Measurements from ENCODE around the gene FOSL2.

FOSL2 gene

DNA sequence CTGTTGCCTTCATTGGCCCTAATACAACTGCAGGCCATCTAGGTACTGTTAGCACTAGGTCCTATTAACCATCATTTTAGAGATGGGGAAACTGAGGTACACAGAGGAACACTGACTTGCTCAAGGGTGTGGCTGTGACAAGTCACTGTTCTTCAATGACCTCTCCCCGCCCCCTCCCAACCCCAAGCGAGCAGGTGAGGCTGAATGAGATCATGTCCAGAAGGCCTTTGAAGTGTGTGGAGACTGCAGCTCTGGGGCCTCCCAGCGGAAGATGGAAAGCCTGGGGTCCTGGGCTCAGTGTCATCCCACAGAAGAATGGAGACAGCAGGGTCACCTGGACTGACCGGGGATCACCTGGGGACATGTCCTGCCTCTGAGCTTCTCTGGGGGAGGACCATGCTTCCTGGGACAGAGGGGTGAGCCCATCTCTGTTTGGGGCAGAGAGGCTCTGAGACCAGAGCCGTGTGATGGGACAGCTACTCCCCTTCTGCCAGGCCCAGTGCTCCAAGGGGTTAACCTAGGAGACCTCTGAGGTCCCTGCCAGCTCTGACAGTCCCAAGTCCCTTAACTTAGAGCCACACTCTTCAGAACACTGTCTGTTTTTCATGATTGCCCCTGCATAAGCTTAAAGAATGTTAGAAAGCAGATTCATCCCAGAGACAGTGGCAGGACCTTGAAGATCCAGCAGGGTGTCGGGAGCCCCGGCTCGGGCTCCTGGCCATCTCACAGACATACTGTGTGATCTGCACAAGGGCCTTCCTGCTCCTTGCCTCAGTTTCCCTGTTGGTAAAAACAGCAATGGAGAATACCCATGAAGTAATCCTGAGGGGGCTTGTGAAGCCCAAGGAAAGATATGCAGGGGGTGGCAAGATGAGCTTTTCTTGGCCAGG is 16.7 kb upstream of the FOSL2 start:
- Histone ChIP-seq H3K9me3 (ENCODE audit: insufficient read depth, low read depth, low read length) (no peaks in the 10 kb centered on the region), H3K9ac (ENCODE audit: low read depth, low read length, poor library complexity, severe bottlenecking) (peak overlapping the region; percentile 18), H3K27me3 (ENCODE audit: insufficient read depth, low read length, poor library complexity, severe bottlenecking) (no peaks in the 10 kb centered on the region), H3K4me2 (ENCODE audit: low read depth, low read length, poor library complexity, severe bottlenecking) (no peak overlapping the region), H4K20me1 (ENCODE audit: insufficient read depth, low read length, poor library complexity, severe bottlenecking) (no peaks in the 10 kb centered on the region), H3K79me2 (ENCODE audit: insufficient read depth, low read length) (no peaks in the 10 kb centered on the region), H2AFZ (ENCODE audit: low read length) (no peak overlapping the region), H3K9me2 (replicated peaks; ENCODE audit: low read depth, low read length) (no peaks in the 10 kb centered on the region), H3K36me3 (ENCODE audit: insufficient read depth, low read length) (no peaks in the 10 kb centered on the region), H3F3A (ENCODE audit: low read depth) (peaks cover 3% of the 10 kb centered on the region; the same call in 1 of the 2 replicates), H3K4me3 (ENCODE audit: low read length, poor library complexity, severe bottlenecking) (no peak overlapping the region), H3K4me1 (ENCODE audit: insufficient read depth, low read length, poor library complexity, severe bottlenecking) (peaks cover 86% of the 10 kb centered on the region)
- TF ChIP-seq EZH2phosphoT487 (IDR thresholded peaks at IDR 0.05; ENCODE audit: borderline replicate concordance) (no peak), CTCF (conservative IDR thresholded peaks at IDR 0.05; ENCODE audit: low read length) (no peak)

DNA sequence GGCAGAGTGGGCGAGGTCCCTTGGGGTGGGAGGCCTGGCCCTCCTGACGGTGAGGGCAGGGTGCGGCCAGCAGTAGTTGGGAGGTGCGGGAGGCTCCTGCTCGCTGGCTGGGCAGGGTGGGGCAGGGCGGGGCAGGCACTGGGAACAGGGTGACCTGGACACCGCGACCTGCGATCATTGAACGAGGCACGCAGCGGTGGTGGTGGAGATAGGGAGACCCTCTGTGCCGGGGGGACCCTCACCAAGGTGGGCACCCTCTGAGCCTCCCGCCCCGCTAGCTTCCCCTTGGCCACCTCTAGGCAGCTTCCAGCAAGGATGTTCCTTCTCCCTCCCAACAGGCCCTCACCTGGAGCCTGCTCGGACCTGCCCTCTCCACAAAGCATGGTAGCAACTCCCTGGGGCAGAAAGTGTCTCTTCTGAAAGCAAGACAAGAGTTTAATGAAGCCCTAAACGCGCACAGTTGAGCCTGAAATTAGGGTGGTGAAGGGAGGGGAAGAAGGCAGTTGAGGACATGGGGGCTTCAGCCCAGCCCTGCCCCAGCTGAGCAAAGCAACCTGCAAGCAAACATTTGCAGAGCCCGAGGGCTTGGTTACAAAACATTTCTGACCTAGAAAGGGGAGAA is 15.4 kb upstream of the FOSL2 start:
- Histone ChIP-seq H3K9ac (ENCODE audit: low read depth, low read length, poor library complexity, severe bottlenecking) (peak overlapping the region; percentile 78), H3K9me3 (ENCODE audit: insufficient read depth, low read depth, low read length) (no peaks in the 10 kb centered on the region), H3K4me2 (ENCODE audit: low read depth, low read length, poor library complexity, severe bottlenecking) (peak overlapping the region; percentile 71), H4K20me1 (ENCODE audit: insufficient read depth, low read length, poor library complexity, severe bottlenecking) (no peaks in the 10 kb centered on the region), H3K36me3 (ENCODE audit: insufficient read depth, low read length) (no peaks in the 10 kb centered on the region), H3K4me3 (ENCODE audit: low read length, poor library complexity, severe bottlenecking) (no peak overlapping the region), H3K79me2 (ENCODE audit: insufficient read depth, low read length) (no peaks in the 10 kb centered on the region), H3K4me1 (ENCODE audit: insufficient read depth, low read length, poor library complexity, severe bottlenecking) (peaks cover 95% of the 10 kb centered on the region), H3K27me3 (ENCODE audit: insufficient read depth, low read length, poor library complexity, severe bottlenecking) (no peaks in the 10 kb centered on the region), H3F3A (ENCODE audit: low read depth) (no peaks in the 10 kb centered on the region), H3K9me2 (replicated peaks; ENCODE audit: low read depth, low read length) (no peaks in the 10 kb centered on the region), H2AFZ (ENCODE audit: low read length) (no peak overlapping the region)
- no peak for TF ChIP-seq CTCF (conservative IDR thresholded peaks at IDR 0.05; ENCODE audit: low read length)
- no peak for TF ChIP-seq EZH2phosphoT487 (IDR thresholded peaks at IDR 0.05; ENCODE audit: borderline replicate concordance)

DNA sequence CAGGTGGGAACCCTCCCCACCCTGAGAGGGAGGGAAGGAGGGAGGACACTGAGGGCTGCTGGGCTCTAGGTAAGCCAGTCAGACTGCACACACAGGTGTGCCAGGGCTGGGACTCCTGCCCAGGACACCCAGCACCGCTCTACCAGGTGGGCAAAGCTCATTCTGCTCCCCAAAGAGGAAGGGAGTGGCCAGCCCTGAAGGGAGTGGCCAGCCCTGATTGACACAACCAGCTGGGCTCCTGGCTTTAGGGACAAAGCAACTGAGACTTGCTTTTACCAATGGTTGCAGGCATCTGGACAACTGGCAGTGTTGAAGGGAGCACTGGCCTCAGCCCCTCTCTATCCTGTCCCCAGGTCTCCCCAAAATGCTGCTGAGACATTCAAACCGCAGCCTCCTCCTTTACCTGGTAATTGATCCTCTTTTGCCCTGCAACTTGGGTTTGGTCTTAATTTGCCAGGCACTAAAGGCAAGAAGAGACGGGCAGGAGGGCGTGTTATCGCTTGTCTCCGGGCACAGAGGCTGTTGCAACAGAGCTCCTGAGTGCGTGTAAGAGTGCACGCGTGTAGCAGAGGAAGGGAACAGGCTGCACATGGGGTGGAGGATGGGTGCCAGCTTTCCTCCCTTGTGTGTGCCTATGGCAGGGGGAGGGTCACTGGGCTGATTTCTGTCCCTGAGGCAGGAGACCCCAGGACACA is 14.5 kb upstream of the FOSL2 start:
- no peaks in the 10 kb centered on the region for H3K9me3 ChIP-seq (ENCODE audit: insufficient read depth, low read depth, low read length)
- H3K79me2 ChIP-seq (ENCODE audit: insufficient read depth, low read length) = no peaks in the 10 kb centered on the region
- H3K4me3 ChIP-seq (ENCODE audit: low read length, poor library complexity, severe bottlenecking) = peak overlapping the region; percentile 59
- H3F3A ChIP-seq (ENCODE audit: low read depth) = no peaks in the 10 kb centered on the region
- H3K27me3 ChIP-seq (ENCODE audit: insufficient read depth, low read length, poor library complexity, severe bottlenecking) = no peaks in the 10 kb centered on the region
- no peaks in the 10 kb centered on the region for H3K9me2 ChIP-seq (replicated peaks; ENCODE audit: low read depth, low read length)
- H2AFZ ChIP-seq (ENCODE audit: low read length) = no peak overlapping the region
- no peaks in the 10 kb centered on the region for H3K36me3 ChIP-seq (ENCODE audit: insufficient read depth, low read length)
- TF ChIP-seq CTCF (conservative IDR thresholded peaks at IDR 0.05; ENCODE audit: low read length) (no peak), EZH2phosphoT487 (IDR thresholded peaks at IDR 0.05; ENCODE audit: borderline replicate concordance) (no peak)
- H3K4me1 ChIP-seq (ENCODE audit: insufficient read depth, low read length, poor library complexity, severe bottlenecking) = peaks cover 95% of the 10 kb centered on the region
- peak overlapping the region; percentile 78 for H3K9ac ChIP-seq (ENCODE audit: low read depth, low read length, poor library complexity, severe bottlenecking)
- no peaks in the 10 kb centered on the region for H4K20me1 ChIP-seq (ENCODE audit: insufficient read depth, low read length, poor library complexity, severe bottlenecking)
- peak overlapping the region; percentile 71 for H3K4me2 ChIP-seq (ENCODE audit: low read depth, low read length, poor library complexity, severe bottlenecking)

Measured in Loucy (cell line).